Smooth muscle cell (in vitro differentiated cells): ENCODE data around the gene FANCB. TPM values are rescaled to one million over a fixed set of nuclear protein-coding genes. Genes with fewer than 3 reads are reported as not detected.

Experiments used
- DNase-seq: peaks from one replicate; lab custom pipeline; 2025; ENCODE audit not compliant: unreplicated experiment; lab: John Stamatoyannopoulos, UW
- H2AFZ ChIP-seq: fragments of 200-600 bp; sonication (generic); 2 replicates; pipeline ENCODE4 v1.6.0; 2016; ENCODE audit warnings: antibody characterized with exemption, low read depth, mild to moderate bottlenecking
- H3F3A ChIP-seq: fragments of 200-600 bp; sonication (generic); 2 replicates; pipeline ENCODE4 v1.6.0; 2017; ENCODE audit warnings: antibody characterized with exemption, low read depth
- H3K27ac ChIP-seq: fragments of 200-600 bp; sonication (generic); 2 replicates; pipeline ENCODE4 v1.5.1; 2016; ENCODE audit warnings: low read depth, mild to moderate bottlenecking
- H3K27me3 ChIP-seq: fragments of 200-600 bp; sonication (generic); 2 replicates; pipeline ENCODE4 v1.6.1; 2016; ENCODE audit warnings: low read depth, mild to moderate bottlenecking
- H3K36me3 ChIP-seq: fragments of 200-600 bp; sonication (generic); 2 replicates; pipeline ENCODE4 v1.5.1; 2016; ENCODE audit warnings: low read depth
- H3K4me1 ChIP-seq: fragments of 200-600 bp; sonication (generic); 2 replicates; pipeline ENCODE4 v1.5.1; 2016; ENCODE audit warnings: low read depth
- H3K4me2 ChIP-seq: fragments of 200-600 bp; sonication (generic); 2 replicates; pipeline ENCODE4 v1.6.0; 2016; ENCODE audit warnings: mild to moderate bottlenecking
- H3K4me3 ChIP-seq: fragments of 200-600 bp; sonication (generic); 2 replicates; pipeline ENCODE4 v1.5.1; 2016; ENCODE audit warnings: mild to moderate bottlenecking
- H3K79me2 ChIP-seq: fragments of 200-600 bp; sonication (generic); 2 replicates; pipeline ENCODE4 v1.6.0; 2016; ENCODE audit warnings: low read depth, mild to moderate bottlenecking
- H3K9ac ChIP-seq: fragments of 200-600 bp; sonication (generic); 2 replicates; pipeline ENCODE4 v1.6.0; 2016; ENCODE audit warnings: low read depth
- H3K9me3 ChIP-seq: fragments of 200-600 bp; sonication (generic); replicated peaks from 2 replicates; pipeline ENCODE4 v1.5.1; 2016; ENCODE audit warnings: low read depth
- H4K20me1 ChIP-seq: fragments of 200-600 bp; sonication (generic); 2 replicates; pipeline ENCODE4 v1.6.0; 2016; ENCODE audit warnings: low read depth
- CTCF ChIP-seq: fragments of 200-600 bp; sonication (generic); IDR thresholded peaks from 2 replicates; pipeline ENCODE4 v1.5.1; 2017; ENCODE audit warnings: borderline replicate concordance, mild to moderate bottlenecking, antibody characterized with exemption; ENCODE audit not compliant: insufficient read depth, poor library complexity, severe bottlenecking
- WGBS: methylation state at CpG from one replicate; pipeline ENCODE4 v1.1.7; 2016; ENCODE audit warnings: low lambda C conversion rate; 5-methylcytosine and 5-hydroxymethylcytosine counted together
- polyA plus RNA-seq: library from polyadenylated mRNA; unstranded; fragments of >200 nt; fragmentation: Nextera tagmentation; extraction: Ambion mirVana; gene quantifications from 2 replicates; pipeline ENCODE4 v1.2.1, GENCODE V29; 2016
- total RNA-seq: library from RNA; depleted of rRNA; stranded (reverse); fragments of >200 nt; gene quantifications from 2 replicates; pipeline ENCODE4 v1.2.3, GENCODE V29; 2014

FANCB gene
- total and polyA plus RNA-seq, 2 experiments from 2014 or later = 2.0 to 7.6 TPM

DNA sequence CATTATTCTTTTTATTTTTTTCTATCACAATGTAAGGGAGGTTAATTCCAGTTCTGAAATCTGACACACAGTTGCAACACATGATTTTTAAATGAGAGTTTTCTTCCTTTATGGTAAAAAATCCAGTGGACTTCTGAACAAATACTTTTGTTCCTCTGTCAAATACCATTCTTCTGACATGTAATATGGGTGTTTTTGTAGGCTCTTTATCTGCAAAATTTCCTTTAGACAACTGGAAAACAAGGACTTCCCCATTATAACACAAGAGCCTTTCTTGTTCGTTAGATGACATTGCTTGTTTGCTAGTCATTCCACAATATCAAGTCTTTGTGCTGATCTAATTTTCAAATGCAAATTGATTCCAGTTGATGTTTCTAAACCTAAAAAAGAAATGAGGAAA lies 7.7 kb downstream of the FANCB start:
- H3K27ac ChIP-seq = peak overlapping the region; percentile 79
- peaks cover 9% of the 10 kb centered on the region for H3K9me3 ChIP-seq
- no peak overlapping the region for H2AFZ ChIP-seq
- no peaks in the 10 kb centered on the region for H3F3A ChIP-seq
- no peaks in the 10 kb centered on the region for H4K20me1 ChIP-seq
- no peaks in the 10 kb centered on the region for H3K36me3 ChIP-seq
- no peak overlapping the region for H3K9ac ChIP-seq
- H3K4me2 ChIP-seq = peak overlapping the region; percentile 62
- no peak overlapping the region for H3K4me3 ChIP-seq
- H3K4me1 ChIP-seq = no peaks in the 10 kb centered on the region
- 48% methylated on average over 1 of the region's 1 CpG for WGBS
- no peaks in the 10 kb centered on the region for H3K27me3 ChIP-seq
- H3K79me2 ChIP-seq = peaks cover 9% of the 10 kb centered on the region
- DNase-seq = no peak
- TF ChIP-seq CTCF = no peak

DNA sequence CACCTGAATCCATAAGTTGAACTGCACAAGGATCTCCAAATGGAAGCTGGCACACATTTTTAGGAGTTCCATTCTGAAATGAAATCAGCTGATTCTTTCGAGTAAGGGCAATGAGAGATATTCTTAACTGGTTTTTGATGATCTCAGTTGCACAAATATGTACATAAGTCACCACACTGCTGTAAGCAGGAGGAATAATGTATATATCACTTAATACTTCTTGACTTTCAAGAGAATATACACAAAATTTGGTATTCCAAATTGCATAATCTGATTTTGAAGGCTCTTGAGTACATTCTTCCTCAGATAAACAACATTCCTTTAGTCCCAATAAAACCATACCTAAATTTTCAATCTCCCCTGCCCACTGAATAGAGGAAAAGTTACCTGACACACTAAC lies 8.2 kb downstream of the FANCB start:
- no peaks in the 10 kb centered on the region for H4K20me1 ChIP-seq
- no peak overlapping the region for H2AFZ ChIP-seq
- no peaks in the 10 kb centered on the region for H3F3A ChIP-seq
- no peak overlapping the region for H3K4me3 ChIP-seq
- H3K27ac ChIP-seq = peak overlapping the region; percentile 79
- peaks cover 9% of the 10 kb centered on the region for H3K79me2 ChIP-seq
- H3K4me1 ChIP-seq = no peaks in the 10 kb centered on the region
- peak overlapping the region; percentile 62 for H3K4me2 ChIP-seq
- no peaks in the 10 kb centered on the region for H3K27me3 ChIP-seq
- peaks cover 9% of the 10 kb centered on the region for H3K9me3 ChIP-seq
- no peak for TF ChIP-seq CTCF
- H3K36me3 ChIP-seq = no peaks in the 10 kb centered on the region
- no peak overlapping the region for H3K9ac ChIP-seq
- 31% methylated on average over 1 of the region's 1 CpG for WGBS
- no peak for DNase-seq

GRCh38 chrX:14851526-14851925 lies 21.3 kb downstream of the FANCB start:
- Histone ChIP-seq H2AFZ (no peak overlapping the region), H3K4me1 (no peaks in the 10 kb centered on the region), H3K4me3 (no peak overlapping the region), H4K20me1 (no peaks in the 10 kb centered on the region), H3K27ac (no peak overlapping the region), H3K9ac (no peak overlapping the region), H3F3A (no peaks in the 10 kb centered on the region), H3K79me2 (no peaks in the 10 kb centered on the region), H3K36me3 (no peaks in the 10 kb centered on the region), H3K4me2 (no peak overlapping the region), H3K9me3 (no peaks in the 10 kb centered on the region), H3K27me3 (no peaks in the 10 kb centered on the region)
- DNase-seq = no peak
- TF ChIP-seq CTCF = no peak
- 67% methylated on average over 3 of the region's 3 CpGs for WGBS

DNA sequence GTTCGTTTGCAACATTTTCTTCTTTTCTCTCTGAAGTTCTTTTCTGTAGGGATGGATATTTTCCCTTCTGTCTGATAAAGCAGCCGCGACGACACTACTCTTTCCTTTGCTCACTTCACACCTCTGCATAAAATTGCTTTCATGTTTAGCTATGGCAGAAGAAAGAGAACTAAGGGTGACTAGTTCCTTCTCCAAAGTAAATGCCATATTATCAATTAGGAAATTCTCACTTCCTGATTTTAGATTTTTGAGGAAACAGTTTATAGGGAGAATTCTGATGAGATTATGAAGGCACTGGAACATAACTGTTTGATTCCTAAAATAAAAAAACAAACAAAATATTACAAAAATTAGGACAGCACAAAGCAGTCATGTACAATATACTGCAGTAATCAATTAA lies 29.2 kb downstream of the FANCB start:
- DNase-seq = no peak
- Histone ChIP-seq H3K27ac (no peak overlapping the region), H3K4me2 (no peak overlapping the region), H3K79me2 (no peaks in the 10 kb centered on the region), H2AFZ (no peak overlapping the region), H3K9me3 (no peaks in the 10 kb centered on the region), H3F3A (no peaks in the 10 kb centered on the region), H3K36me3 (no peaks in the 10 kb centered on the region), H3K27me3 (no peaks in the 10 kb centered on the region), H3K4me3 (no peak overlapping the region), H4K20me1 (no peaks in the 10 kb centered on the region), H3K4me1 (no peaks in the 10 kb centered on the region), H3K9ac (no peak overlapping the region)
- TF ChIP-seq CTCF = no peak
- 82% methylated on average over 4 of the region's 4 CpGs for WGBS
